HEK293T (cell line): ENCODE measurements around the gene LRRC4B.
"Not testable (repeated sequence)": the region's sequence is repeated elsewhere in the genome, so short reads cannot be mapped to it uniquely, and the experiment has no call there.

Experiments used
- CTCF ChIA-PET: fragments of 350-600 bp; formaldehyde crosslinking; extraction: SDS; loops from one replicate; lab custom pipeline; 2021; ENCODE audit warnings: antibody characterized with exemption, inconsistent platforms; lab: Yijun Ruan, JAX
- POLR2A ChIA-PET: fragments of 350-600 bp; formaldehyde crosslinking; extraction: SDS; loops from one replicate; lab custom pipeline; 2020; ENCODE audit warnings: antibody characterized with exemption, inconsistent platforms; lab: Yijun Ruan, JAX
- DNase-seq: peaks from one replicate; pipeline ENCODE4 v3.0.0; 2012; ENCODE audit warnings: mixed read lengths; ENCODE audit errors: extremely low spot score
- ARNT ChIP-seq: fragments of 450-650 bp; IDR thresholded peaks from 2 replicates; pipeline ENCODE4 v1.6.1; 2017; ENCODE audit warnings: mild to moderate bottlenecking
- BHLHE40 ChIP-seq: fragments of 450-650 bp; IDR thresholded peaks from 2 replicates; pipeline ENCODE4 v1.6.1; 2016; ENCODE audit warnings: mild to moderate bottlenecking, moderate library complexity, borderline replicate concordance
- CTBP1 ChIP-seq: fragments of 450-650 bp; IDR thresholded peaks from 2 replicates; pipeline ENCODE4 v1.6.1; 2016; ENCODE audit warnings: borderline replicate concordance
- ELF4 ChIP-seq: fragments of 450-650 bp; IDR thresholded peaks from 2 replicates; pipeline ENCODE4 v1.6.1; 2017; ENCODE audit warnings: antibody characterized with exemption
- FOXA1 ChIP-seq: fragments of 450-650 bp; IDR thresholded peaks from 2 replicates; pipeline ENCODE4 v1.6.1; 2016; ENCODE audit warnings: mild to moderate bottlenecking
- FOXK2 ChIP-seq: fragments of 450-650 bp; IDR thresholded peaks from 2 replicates; pipeline ENCODE4 v1.6.1; 2016; ENCODE audit warnings: mild to moderate bottlenecking
- FOXM1 ChIP-seq: fragments of 450-650 bp; IDR thresholded peaks from 2 replicates; pipeline ENCODE4 v1.6.1; 2017; ENCODE audit warnings: mild to moderate bottlenecking, borderline replicate concordance
- HDGF ChIP-seq: fragments of 450-650 bp; IDR thresholded peaks from 2 replicates; pipeline ENCODE4 v1.6.1; 2017; ENCODE audit warnings: antibody characterized with exemption, borderline replicate concordance
- L3MBTL2 ChIP-seq: fragments of 450-650 bp; conservative IDR thresholded peaks from 2 replicates; pipeline ENCODE4 v1.6.1; 2016; ENCODE audit warnings: mild to moderate bottlenecking
- LEF1 ChIP-seq: fragments of 450-650 bp; IDR thresholded peaks from 2 replicates; pipeline ENCODE4 v1.6.1; 2017; ENCODE audit warnings: mild to moderate bottlenecking, borderline replicate concordance
- SP1 ChIP-seq: fragments of 450-650 bp; IDR thresholded peaks from 2 replicates; pipeline ENCODE4 v1.6.1; 2017
- SUZ12 ChIP-seq: fragments of 450-650 bp; IDR thresholded peaks from 2 replicates; pipeline ENCODE4 v1.6.1; 2016; ENCODE audit warnings: mild to moderate bottlenecking
- TARDBP ChIP-seq: fragments of 450-650 bp; IDR thresholded peaks from 2 replicates; pipeline ENCODE4 v1.6.1; 2016
- ZNF384 ChIP-seq: fragments of 450-650 bp; IDR thresholded peaks from 2 replicates; pipeline ENCODE4 v1.6.1; 2016
- TF ChIP-seq, protein P1 (sequence below): fragments of 450-650 bp; IDR thresholded peaks from 2 replicates; pipeline ENCODE4 v1.6.1; 2016

Gene LRRC4B, protein sequence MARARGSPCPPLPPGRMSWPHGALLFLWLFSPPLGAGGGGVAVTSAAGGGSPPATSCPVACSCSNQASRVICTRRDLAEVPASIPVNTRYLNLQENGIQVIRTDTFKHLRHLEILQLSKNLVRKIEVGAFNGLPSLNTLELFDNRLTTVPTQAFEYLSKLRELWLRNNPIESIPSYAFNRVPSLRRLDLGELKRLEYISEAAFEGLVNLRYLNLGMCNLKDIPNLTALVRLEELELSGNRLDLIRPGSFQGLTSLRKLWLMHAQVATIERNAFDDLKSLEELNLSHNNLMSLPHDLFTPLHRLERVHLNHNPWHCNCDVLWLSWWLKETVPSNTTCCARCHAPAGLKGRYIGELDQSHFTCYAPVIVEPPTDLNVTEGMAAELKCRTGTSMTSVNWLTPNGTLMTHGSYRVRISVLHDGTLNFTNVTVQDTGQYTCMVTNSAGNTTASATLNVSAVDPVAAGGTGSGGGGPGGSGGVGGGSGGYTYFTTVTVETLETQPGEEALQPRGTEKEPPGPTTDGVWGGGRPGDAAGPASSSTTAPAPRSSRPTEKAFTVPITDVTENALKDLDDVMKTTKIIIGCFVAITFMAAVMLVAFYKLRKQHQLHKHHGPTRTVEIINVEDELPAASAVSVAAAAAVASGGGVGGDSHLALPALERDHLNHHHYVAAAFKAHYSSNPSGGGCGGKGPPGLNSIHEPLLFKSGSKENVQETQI

DNA sequence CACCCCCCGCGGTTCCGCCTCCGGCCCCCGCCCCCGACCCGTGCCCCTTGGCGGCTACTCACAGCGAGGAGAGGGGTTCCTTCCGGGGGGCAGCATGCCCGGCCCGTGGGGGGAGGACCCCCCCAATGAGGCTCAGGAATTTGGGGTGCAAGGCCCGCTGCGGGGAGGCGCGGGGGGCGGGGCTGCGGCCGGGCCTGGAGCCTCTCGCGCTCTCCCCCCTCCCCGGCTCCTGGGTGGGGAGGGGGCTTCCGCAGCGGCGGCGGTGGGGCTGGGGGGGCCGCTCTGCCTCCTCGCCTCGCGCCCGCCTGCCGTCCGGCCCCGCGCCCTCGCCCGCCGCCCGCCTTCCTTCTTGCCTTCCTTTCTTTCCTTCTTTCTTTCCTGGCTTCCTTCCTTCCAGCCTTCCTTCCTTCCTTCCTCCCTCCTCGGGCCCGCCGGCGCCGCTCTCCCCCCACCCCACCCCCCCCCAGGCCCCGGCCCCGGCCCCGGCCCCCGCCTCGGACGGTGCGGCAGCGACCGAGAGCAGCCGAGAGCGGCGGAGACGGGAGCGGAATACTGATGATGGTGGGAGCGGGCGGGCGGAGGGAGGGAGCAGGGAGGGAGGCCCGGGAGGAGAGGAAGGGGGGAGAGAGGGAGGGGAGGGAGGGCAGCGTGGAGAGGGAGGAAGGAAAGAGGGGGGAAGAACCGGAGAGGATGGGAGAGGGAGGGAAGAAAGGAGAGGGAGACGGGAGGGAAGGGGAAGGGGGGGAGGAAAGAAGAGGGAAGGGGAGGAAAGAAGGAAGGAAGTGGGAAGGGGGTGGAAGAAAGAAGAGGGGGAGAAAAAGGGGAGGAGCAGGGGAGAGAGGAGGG lies at the start of gene LRRC4B:
TSS of gene LRRC4B (minus strand) at position 554 of the 846 bp plus-strand sequence. CDS start 19,597 bp downstream, outside the sequence.
- DNase-seq: peak; percentile 66
- ChIA-PET POLR2A (no interaction called here), CTCF (no interaction called here)
- no peak for TF ChIP-seq FOXA1
- TF ChIP-seq ARNT: no peak
- TF ChIP-seq, protein P1, sequence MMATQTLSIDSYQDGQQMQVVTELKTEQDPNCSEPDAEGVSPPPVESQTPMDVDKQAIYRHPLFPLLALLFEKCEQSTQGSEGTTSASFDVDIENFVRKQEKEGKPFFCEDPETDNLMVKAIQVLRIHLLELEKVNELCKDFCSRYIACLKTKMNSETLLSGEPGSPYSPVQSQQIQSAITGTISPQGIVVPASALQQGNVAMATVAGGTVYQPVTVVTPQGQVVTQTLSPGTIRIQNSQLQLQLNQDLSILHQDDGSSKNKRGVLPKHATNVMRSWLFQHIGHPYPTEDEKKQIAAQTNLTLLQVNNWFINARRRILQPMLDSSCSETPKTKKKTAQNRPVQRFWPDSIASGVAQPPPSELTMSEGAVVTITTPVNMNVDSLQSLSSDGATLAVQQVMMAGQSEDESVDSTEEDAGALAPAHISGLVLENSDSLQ: no peak
- no peak for TF ChIP-seq LEF1
- no peak for TF ChIP-seq CTBP1
- no peak for TF ChIP-seq L3MBTL2
- no peak for TF ChIP-seq ELF4
- no peak for TF ChIP-seq BHLHE40
- no peak for TF ChIP-seq FOXK2
- no peak for TF ChIP-seq SUZ12
- TF ChIP-seq HDGF: no peak
- TF ChIP-seq SP1: no peak
- TF ChIP-seq FOXM1: no peak
- no peak for TF ChIP-seq ZNF384
- TF ChIP-seq TARDBP: no peak

DNA sequence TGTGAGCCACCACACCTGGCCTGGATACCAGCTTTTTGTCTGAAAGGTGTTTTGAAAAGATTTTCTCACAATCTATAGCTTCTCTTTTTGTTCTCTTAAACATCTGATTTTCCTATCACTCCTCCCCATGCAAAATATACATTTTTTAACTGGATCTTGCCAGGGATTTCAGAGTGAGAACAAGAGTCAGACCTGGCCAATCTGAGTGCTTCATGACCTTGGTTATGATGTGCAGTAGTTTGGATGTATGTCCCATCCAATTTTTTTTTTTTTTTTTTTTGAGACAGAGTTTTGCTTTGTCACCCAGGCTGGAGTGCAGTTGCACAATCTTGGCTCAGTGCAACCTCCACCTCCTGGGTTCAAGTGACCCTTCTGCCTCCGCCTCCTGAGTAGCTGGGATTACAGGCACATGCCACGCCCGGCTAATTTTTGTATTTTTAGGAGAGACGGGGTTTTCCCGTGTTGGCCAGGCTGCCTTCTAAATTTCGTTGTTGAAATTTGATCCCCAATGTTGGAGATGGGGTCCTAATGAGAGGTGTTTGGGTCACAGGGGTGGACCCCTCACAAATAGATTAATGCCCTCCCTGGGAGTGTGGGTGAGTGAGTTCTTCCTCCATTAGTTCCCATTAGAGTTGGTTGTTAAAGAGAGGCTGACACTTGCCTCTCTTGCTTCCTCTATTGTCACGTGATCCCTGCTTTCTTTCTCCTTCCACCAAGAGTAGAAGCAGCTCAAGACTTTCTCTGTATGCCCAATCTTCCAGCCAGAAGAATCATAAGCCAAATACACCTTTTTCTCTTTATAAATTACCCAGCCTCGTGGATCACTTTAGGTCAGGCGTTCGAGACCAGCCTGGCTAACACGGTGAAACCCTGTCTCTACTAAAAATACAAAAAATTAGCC lies 44.5 kb upstream of the LRRC4B start:
- DNase-seq, POLR2A ChIA-PET: not testable (repeated sequence)
- CTCF ChIA-PET: interaction anchor here (0.6 kb wide), 1 partner anchor 149 kb away, joined by 4 read pairs; no protein-coding TSS in a partner anchor

DNA sequence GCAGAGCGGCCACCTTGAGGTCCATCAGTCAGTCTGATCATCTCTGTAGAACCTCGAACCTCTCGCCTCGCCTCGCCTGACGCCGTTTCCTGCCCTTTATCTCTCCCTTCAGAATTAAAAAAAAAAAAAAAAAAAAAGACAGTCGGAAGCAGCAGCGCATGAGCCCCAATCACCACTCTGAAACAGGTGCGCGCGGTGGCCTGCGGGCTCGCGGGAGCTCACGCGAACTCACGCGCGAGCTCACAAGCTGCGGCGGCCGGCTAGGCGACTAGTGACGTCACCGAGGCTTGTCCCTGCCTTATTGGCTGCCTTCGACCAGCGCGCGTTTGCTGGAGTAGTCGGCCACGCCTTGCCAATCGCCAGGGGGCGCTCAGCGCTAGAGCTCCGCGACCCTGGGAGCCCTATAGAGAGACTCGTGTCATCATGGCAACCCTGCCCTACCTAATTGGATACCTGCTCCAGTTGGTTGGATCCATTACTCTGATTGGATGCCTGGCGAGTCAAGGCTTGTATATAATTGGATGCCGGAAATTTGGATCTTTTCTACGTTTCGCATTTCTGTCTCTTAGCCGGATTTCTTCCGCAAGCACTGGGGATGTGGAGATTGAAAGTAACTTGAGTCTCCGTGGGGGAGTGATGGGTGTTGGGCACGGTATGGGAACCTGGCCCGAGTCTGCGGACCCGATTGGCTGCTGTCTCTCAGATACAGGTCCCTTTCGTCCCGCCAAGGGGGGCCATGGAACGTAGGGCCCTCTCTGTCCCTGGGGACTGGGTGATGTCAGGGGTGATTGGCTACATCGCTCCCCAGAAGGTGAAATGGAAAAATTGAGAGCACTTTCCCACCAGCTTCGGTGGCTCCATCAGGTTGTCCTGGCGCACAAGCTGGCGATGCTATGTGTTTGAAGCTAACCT lies 39.9 kb upstream of the LRRC4B start:
- POLR2A ChIA-PET: interaction anchor here (0.6 to 1.0 kb wide), 4 partner anchors 18 to 129 kb away, joined by 3 to 4 read pairs (median 4); no protein-coding TSS in a partner anchor
- peak; percentile 98 for DNase-seq
- TF ChIP-seq, protein P1: no peak
- no peak for TF ChIP-seq LEF1
- peak; percentile 88 for TF ChIP-seq ZNF384
- TF ChIP-seq FOXM1: no peak
- peak; percentile 92 for TF ChIP-seq L3MBTL2
- TF ChIP-seq CTBP1: no peak
- CTCF ChIA-PET: interaction anchor here (0.7 to 0.9 kb wide), 2 partner anchors 10 to 52 kb away, joined by 3 to 4 read pairs; no protein-coding TSS in a partner anchor

DNA sequence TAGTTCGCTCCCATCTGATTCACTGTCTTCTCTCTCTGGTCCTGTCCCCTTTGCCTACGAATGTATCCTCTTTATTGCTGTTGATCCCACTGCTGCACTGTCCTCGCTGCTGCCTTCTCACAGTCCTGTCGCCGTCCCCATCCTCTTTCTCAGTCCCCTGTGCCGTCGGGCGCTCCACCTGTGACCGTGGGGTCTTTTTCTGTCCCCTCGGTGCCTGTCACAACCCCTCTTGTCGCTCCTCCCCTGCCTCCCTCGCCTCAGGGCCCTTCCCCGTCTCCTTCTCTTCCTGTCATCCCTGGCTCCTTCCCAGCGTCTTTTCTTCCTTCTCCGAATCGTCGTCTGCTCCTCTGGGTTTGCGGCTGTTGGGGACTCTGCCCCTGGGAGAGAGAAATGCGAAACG lies 39.2 kb upstream of the LRRC4B start:
- ChIA-PET CTCF (interaction anchor here (0.7 kb wide), 1 partner anchor 52 kb away, joined by 3 read pairs; no protein-coding TSS in a partner anchor), POLR2A (interaction anchor here (0.6 to 1.0 kb wide), 4 partner anchors 17 to 128 kb away, joined by 3 to 4 read pairs (median 4); no protein-coding TSS in a partner anchor)
- TF ChIP-seq ELF4: no peak
- no peak for TF ChIP-seq FOXA1
- TF ChIP-seq, protein P1: no peak
- no peak for TF ChIP-seq L3MBTL2
- no peak for TF ChIP-seq FOXK2
- TF ChIP-seq SP1: no peak
- no peak for TF ChIP-seq BHLHE40
- TF ChIP-seq FOXM1: no peak
- no peak for TF ChIP-seq LEF1
- TF ChIP-seq CTBP1: no peak
- TF ChIP-seq TARDBP: no peak
- TF ChIP-seq HDGF: no peak
- no peak for TF ChIP-seq ARNT
- no peak for TF ChIP-seq SUZ12
- DNase-seq: no peak
